PC-9 (cell line): ENCODE data around the gene MOK. TPM values are rescaled to one million over a fixed set of nuclear protein-coding genes. Genes with fewer than 3 reads are reported as not detected.

ENCODE experiments used
- BruUV-seq: library from RNA; stranded (reverse); fragments of 400-500 nt; replicated peaks from 2 replicates; lab custom pipeline; 2021; lab: Mats Ljungman, UMichigan
- CTCF ChIA-PET: fragments of 300-600 bp; sonication (Branson Sonifier 250); formaldehyde crosslinking; loops from one replicate; lab custom pipeline; 2022; ENCODE audit warnings: antibody characterized with exemption; lab: Charles Lee
- POLR2A ChIA-PET: fragments of 300-600 bp; sonication (Branson Sonifier 250); formaldehyde crosslinking; loops from one replicate; lab custom pipeline; 2022; ENCODE audit warnings: antibody characterized with exemption; ENCODE audit not compliant: unreplicated experiment; lab: Charles Lee
- DNase-seq, 2 experiments: peaks; one replicate each; pipeline versions ENCODE4 v3.0.0 to v3.0.0-alpha.2; 2015 to 2022; ENCODE audit warnings: mixed read lengths in 1 of 2
- H2AFZ ChIP-seq: fragments of 200-600 bp; sonication (generic); 2 replicates; pipeline ENCODE4 v1.8.1; 2017; ENCODE audit warnings: antibody characterized with exemption
- H3F3A ChIP-seq: fragments of 200-600 bp; sonication (generic); 2 replicates; pipeline ENCODE4 v1.8.1; 2017; ENCODE audit warnings: antibody characterized with exemption, mild to moderate bottlenecking, low read depth; ENCODE audit not compliant: insufficient read depth
- H3K27ac ChIP-seq: fragments of 200-600 bp; sonication (generic); 2 replicates; pipeline ENCODE4 v1.6.1; 2016; ENCODE audit warnings: mixed run types
- H3K27me3 ChIP-seq: fragments of 200-600 bp; sonication (generic); 2 replicates; pipeline ENCODE4 v1.6.1; 2016; ENCODE audit warnings: low read depth, mixed run types; ENCODE audit not compliant: insufficient read depth
- H3K36me3 ChIP-seq: fragments of 200-600 bp; sonication (generic); 2 replicates; pipeline ENCODE4 v1.6.1; 2016; ENCODE audit warnings: low read depth, mixed run types
- H3K4me1 ChIP-seq: fragments of 200-600 bp; sonication (generic); replicated peaks from 2 replicates; pipeline ENCODE4 v1.6.1; 2016; ENCODE audit warnings: mixed run types; ENCODE audit not compliant: insufficient read depth
- H3K4me2 ChIP-seq: fragments of 200-600 bp; sonication (generic); 2 replicates; pipeline ENCODE4 v1.6.1; 2017; ENCODE audit warnings: mixed run types
- H3K4me3 ChIP-seq: fragments of 200-600 bp; sonication (generic); 2 replicates; pipeline ENCODE4 v1.6.1; 2016; ENCODE audit warnings: mixed run types
- H3K79me2 ChIP-seq: fragments of 200-600 bp; sonication (generic); 2 replicates; pipeline ENCODE4 v1.6.1; 2017; ENCODE audit warnings: low read depth, mixed run types
- H3K9me2 ChIP-seq: fragments of 200-600 bp; sonication (generic); 2 replicates; pipeline ENCODE4 v1.8.1; 2017; ENCODE audit warnings: mild to moderate bottlenecking; ENCODE audit not compliant: insufficient read depth
- H3K9me3 ChIP-seq: fragments of 200-600 bp; sonication (generic); 2 replicates; pipeline ENCODE4 v1.8.1; 2016; ENCODE audit warnings: low read depth; ENCODE audit not compliant: insufficient read depth
- H4K20me1 ChIP-seq: fragments of 200-600 bp; sonication (generic); 2 replicates; pipeline ENCODE4 v1.8.1; 2017; ENCODE audit not compliant: insufficient read depth
- CTCF ChIP-seq: fragments of 200-600 bp; sonication (generic); conservative IDR thresholded peaks from 2 replicates; pipeline ENCODE4 v1.6.1; 2017; ENCODE audit warnings: mixed run types, antibody characterized with exemption, mild to moderate bottlenecking, moderate library complexity
- EZH2 ChIP-seq: fragments of 200-600 bp; sonication (generic); IDR thresholded peaks from 2 replicates; pipeline ENCODE4 v1.8.0; 2017; ENCODE audit warnings: antibody characterized with exemption, low read depth
- intact Hi-C: fragments of 100-400 bp; cut with micrococcal nuclease; formaldehyde crosslinking; loops from one replicate; pipeline ENCODE4 v1.10.0; 2022; ENCODE audit not compliant: unreplicated experiment
- total RNA-seq: library from RNA; stranded (reverse); gene quantifications from 2 replicates; pipeline ENCODE4 v1.2.3, GENCODE V29; 2021

The MOK gene
- total RNA-seq, 1 experiment from 2014 or later = 74.3 TPM

- Histone ChIP-seq H3F3A (no peaks in the 10 kb centered on the region; the same call in 1 of the 2 replicates), H4K20me1 (no peaks in the 10 kb centered on the region), H3K4me2 (no peak overlapping the region), H3K4me3 (no peak overlapping the region), H3K36me3 (no peaks in the 10 kb centered on the region), H3K4me1 (peaks cover 4% of the 10 kb centered on the region), H2AFZ (no peak overlapping the region), H3K27ac (no peak overlapping the region), H3K79me2 (no peaks in the 10 kb centered on the region), H3K9me2 (no peaks in the 10 kb centered on the region), H3K27me3 (no peaks in the 10 kb centered on the region), H3K9me3 (no peaks in the 10 kb centered on the region)
- intact Hi-C loops = loop anchor here (10.0 kb wide), 1 partner anchor 527 kb away; no protein-coding TSS in a partner anchor
- TF ChIP-seq CTCF = no peak
- no peak for TF ChIP-seq EZH2
- CTCF ChIA-PET = no interaction called here
- POLR2A ChIA-PET = interaction anchor here (0.5 kb wide), 1 partner anchor 100 kb away, joined by 5 read pairs; no protein-coding TSS in a partner anchor
- BruUV-seq = no TSS peak
- DNase-seq = no peak
Measured at GRCh38 chr14:102231476-102232347, 73.3 kb downstream of the MOK start.

GRCh38 chr14:102230481-102231210, 74.3 kb downstream of the MOK start:
- Histone ChIP-seq H3K79me2 (no peaks in the 10 kb centered on the region), H3K36me3 (no peaks in the 10 kb centered on the region), H3K27ac (no peak overlapping the region), H3K4me1 (peaks cover 3% of the 10 kb centered on the region), H4K20me1 (no peaks in the 10 kb centered on the region), H3K4me3 (no peak overlapping the region), H3K9me3 (no peaks in the 10 kb centered on the region), H3K9me2 (no peaks in the 10 kb centered on the region), H3K4me2 (no peak overlapping the region), H3F3A (peaks cover 4% of the 10 kb centered on the region; the same call in 1 of the 2 replicates), H2AFZ (no peak overlapping the region), H3K27me3 (no peaks in the 10 kb centered on the region)
- no peak for DNase-seq
- CTCF ChIA-PET = no interaction called here
- BruUV-seq = no TSS peak
- no peak for TF ChIP-seq CTCF
- TF ChIP-seq EZH2 = no peak
- intact Hi-C loops = loop anchor here (10.0 kb wide), 1 partner anchor 526 kb away; no protein-coding TSS in a partner anchor
- POLR2A ChIA-PET = no interaction called here

GRCh38 chr14:102229739-102230092, 75.2 kb downstream of the MOK start:
- Histone ChIP-seq H3F3A (peaks cover 13% of the 10 kb centered on the region), H3K4me3 (no peak overlapping the region), H3K9me2 (no peaks in the 10 kb centered on the region), H3K27ac (no peak overlapping the region), H3K4me2 (no peak overlapping the region), H3K27me3 (no peaks in the 10 kb centered on the region), H3K9me3 (no peaks in the 10 kb centered on the region), H3K36me3 (no peaks in the 10 kb centered on the region), H2AFZ (no peak overlapping the region), H3K4me1 (no peaks in the 10 kb centered on the region), H4K20me1 (no peaks in the 10 kb centered on the region), H3K79me2 (no peaks in the 10 kb centered on the region)
- no TSS peak for BruUV-seq
- TF ChIP-seq EZH2 (no peak), CTCF (no peak)
- DNase-seq = no peak
- POLR2A ChIA-PET = no interaction called here
- intact Hi-C loops = loop anchor here (10.0 kb wide), 1 partner anchor 525 kb away; no protein-coding TSS in a partner anchor
- CTCF ChIA-PET = no interaction called here
